IPS-NIHi11 (cell line): ENCODE measurements around the gene NAV2.
"Not testable (repeated sequence)": the region's sequence is repeated elsewhere in the genome, so short reads cannot be mapped to it uniquely, and the experiment has no call there.

Source experiments
- DNase-seq: peaks from one replicate; pipeline ENCODE4 v3.0.0; 2012; ENCODE audit warnings: mixed read lengths, low spot score

Gene NAV2

GRCh38 chr11:20058749-20059458, 346.3 kb downstream of the NAV2 start:
- DNase-seq = no peak

GRCh38 chr11:20059587-20060021, 347.0 kb downstream of the NAV2 start:
- DNase-seq = no peak

- DNase-seq = no peak
These were observed 347.5 kb downstream of the NAV2 start for GRCh38 chr11:20060181-20060580.

GRCh38 chr11:20060647-20061205, 348.1 kb downstream of the NAV2 start:
- DNase-seq = no peak

- DNase-seq = no peak
These were observed 349.1 kb downstream of the NAV2 start for GRCh38 chr11:20061776-20062175.

GRCh38 chr11:20064961-20065405, 352.3 kb downstream of the NAV2 start:
- DNase-seq = no peak

- no peak for DNase-seq
These were observed 352.8 kb downstream of the NAV2 start for GRCh38 chr11:20065406-20065805.

- DNase-seq = no peak
These were observed 353.6 kb downstream of the NAV2 start for GRCh38 chr11:20066013-20066782.

- no peak for DNase-seq
These were observed 354.1 kb downstream of the NAV2 start for GRCh38 chr11:20066783-20067156.

- no peak for DNase-seq
These were observed 355.0 kb downstream of the NAV2 start for GRCh38 chr11:20067665-20068064.

- no peak for DNase-seq
These were observed 356.1 kb downstream of the NAV2 start for GRCh38 chr11:20068691-20069090.

- no peak for DNase-seq
These were observed 357.8 kb downstream of the NAV2 start for GRCh38 chr11:20070459-20070858.

GRCh38 chr11:20075627-20076026, 363.0 kb downstream of the NAV2 start:
- DNase-seq = no peak

- DNase-seq = no peak
These were observed 366.2 kb downstream of the NAV2 start for GRCh38 chr11:20078846-20079245.

GRCh38 chr11:20080032-20080685, 367.5 kb downstream of the NAV2 start:
- DNase-seq = no peak

- no peak for DNase-seq
These were observed 368.7 kb downstream of the NAV2 start for GRCh38 chr11:20081336-20081735.

GRCh38 chr11:20083877-20084276, 371.2 kb downstream of the NAV2 start:
- DNase-seq = not testable (repeated sequence)

GRCh38 chr11:20084921-20085814, 372.5 kb downstream of the NAV2 start:
- no peak for DNase-seq

- DNase-seq = no peak
These were observed 373.3 kb downstream of the NAV2 start for GRCh38 chr11:20085918-20086317.

- no peak for DNase-seq
These were observed 374.5 kb downstream of the NAV2 start for GRCh38 chr11:20087118-20087521.

- DNase-seq = no peak
These were observed 376.0 kb downstream of the NAV2 start for GRCh38 chr11:20088397-20089225.
